ENCODE data around the gene HECTD1.

DNA sequence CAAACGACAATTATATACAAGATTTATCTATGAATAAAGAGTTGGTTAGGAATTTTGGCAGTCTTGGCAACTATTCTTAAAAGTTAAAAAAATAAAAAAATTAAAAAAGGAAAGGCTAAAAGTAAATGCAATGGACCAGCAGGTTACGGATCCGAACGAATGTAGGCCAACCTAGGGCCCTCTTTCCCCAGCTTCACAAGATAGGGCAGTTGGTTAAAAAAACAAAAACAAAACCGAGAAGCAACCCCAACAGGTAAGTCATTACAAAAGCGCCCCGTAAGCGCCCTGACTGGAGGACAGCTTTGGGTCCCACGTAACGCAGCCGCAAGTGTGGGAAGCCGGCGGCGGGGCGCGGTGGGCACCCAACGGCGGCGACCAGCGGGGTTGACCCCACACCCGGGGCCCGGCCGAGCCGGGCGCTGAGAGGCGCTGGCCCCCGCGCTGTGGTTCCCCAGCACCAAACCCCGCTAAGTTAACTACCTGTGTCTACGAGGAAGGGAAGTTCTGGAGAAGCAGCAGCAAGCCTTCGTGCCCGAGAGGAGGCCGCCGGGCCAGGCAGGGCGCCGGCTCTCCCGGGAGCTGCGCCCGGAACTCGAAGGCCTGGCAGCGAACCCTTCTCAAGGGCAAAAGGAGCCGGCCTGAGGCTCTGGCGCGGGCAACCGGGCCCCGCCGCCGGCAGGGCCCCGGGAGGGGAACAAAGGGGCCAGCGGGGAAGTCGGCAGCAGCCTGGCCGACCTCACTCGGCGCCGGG, 882 bp downstream of the HECTD1 start:
- no peak for TF ChIP-seq CTCF (IDR thresholded peaks at IDR 0.05; ENCODE audit: insufficient read depth, low read length)
- TF ChIP-seq, protein P1, sequence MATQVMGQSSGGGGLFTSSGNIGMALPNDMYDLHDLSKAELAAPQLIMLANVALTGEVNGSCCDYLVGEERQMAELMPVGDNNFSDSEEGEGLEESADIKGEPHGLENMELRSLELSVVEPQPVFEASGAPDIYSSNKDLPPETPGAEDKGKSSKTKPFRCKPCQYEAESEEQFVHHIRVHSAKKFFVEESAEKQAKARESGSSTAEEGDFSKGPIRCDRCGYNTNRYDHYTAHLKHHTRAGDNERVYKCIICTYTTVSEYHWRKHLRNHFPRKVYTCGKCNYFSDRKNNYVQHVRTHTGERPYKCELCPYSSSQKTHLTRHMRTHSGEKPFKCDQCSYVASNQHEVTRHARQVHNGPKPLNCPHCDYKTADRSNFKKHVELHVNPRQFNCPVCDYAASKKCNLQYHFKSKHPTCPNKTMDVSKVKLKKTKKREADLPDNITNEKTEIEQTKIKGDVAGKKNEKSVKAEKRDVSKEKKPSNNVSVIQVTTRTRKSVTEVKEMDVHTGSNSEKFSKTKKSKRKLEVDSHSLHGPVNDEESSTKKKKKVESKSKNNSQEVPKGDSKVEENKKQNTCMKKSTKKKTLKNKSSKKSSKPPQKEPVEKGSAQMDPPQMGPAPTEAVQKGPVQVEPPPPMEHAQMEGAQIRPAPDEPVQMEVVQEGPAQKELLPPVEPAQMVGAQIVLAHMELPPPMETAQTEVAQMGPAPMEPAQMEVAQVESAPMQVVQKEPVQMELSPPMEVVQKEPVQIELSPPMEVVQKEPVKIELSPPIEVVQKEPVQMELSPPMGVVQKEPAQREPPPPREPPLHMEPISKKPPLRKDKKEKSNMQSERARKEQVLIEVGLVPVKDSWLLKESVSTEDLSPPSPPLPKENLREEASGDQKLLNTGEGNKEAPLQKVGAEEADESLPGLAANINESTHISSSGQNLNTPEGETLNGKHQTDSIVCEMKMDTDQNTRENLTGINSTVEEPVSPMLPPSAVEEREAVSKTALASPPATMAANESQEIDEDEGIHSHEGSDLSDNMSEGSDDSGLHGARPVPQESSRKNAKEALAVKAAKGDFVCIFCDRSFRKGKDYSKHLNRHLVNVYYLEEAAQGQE (IDR thresholded peaks at IDR 0.05; ENCODE audit: insufficient replicate concordance, low read depth) = no peak

Measured in HL-60 (cell line).